ENCODE data around the gene ACTR3.

The ACTR3 gene

DNA sequence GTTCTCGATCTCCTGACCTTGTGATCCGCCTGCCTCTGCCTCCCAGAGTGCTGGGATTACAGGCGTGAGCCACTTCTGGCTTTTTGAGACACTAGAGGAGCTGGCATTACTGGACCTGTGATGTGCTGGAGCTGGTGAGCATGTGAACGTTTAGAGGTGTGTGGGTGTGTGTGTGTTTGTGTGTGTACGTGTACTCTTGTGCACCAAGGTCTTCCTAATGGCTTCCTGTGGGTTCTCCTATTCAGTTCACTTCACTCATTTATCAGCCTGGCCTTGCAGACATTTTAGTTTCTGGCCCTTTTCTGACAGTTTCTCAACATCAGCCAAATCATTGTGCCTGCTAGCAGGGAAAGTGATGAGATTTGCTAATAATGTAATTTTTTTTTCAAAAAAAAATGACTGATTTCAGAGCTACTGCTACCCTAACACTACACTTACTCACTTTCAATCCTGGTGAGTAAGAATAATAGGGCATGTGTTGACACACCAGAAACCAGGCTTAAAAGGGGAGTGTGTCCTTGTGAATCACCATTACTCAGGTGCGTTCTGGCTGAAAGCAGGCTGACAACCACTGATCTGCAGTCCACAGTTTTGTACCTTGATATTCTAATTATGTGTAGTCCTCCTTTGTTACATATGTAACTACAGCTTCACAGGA, 41.0 kb upstream of the ACTR3 start:
- TF ChIP-seq, protein P1, sequence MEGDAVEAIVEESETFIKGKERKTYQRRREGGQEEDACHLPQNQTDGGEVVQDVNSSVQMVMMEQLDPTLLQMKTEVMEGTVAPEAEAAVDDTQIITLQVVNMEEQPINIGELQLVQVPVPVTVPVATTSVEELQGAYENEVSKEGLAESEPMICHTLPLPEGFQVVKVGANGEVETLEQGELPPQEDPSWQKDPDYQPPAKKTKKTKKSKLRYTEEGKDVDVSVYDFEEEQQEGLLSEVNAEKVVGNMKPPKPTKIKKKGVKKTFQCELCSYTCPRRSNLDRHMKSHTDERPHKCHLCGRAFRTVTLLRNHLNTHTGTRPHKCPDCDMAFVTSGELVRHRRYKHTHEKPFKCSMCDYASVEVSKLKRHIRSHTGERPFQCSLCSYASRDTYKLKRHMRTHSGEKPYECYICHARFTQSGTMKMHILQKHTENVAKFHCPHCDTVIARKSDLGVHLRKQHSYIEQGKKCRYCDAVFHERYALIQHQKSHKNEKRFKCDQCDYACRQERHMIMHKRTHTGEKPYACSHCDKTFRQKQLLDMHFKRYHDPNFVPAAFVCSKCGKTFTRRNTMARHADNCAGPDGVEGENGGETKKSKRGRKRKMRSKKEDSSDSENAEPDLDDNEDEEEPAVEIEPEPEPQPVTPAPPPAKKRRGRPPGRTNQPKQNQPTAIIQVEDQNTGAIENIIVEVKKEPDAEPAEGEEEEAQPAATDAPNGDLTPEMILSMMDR (IDR thresholded peaks at IDR 0.05; ENCODE audit: low read depth, low read length): no peak

DNA sequence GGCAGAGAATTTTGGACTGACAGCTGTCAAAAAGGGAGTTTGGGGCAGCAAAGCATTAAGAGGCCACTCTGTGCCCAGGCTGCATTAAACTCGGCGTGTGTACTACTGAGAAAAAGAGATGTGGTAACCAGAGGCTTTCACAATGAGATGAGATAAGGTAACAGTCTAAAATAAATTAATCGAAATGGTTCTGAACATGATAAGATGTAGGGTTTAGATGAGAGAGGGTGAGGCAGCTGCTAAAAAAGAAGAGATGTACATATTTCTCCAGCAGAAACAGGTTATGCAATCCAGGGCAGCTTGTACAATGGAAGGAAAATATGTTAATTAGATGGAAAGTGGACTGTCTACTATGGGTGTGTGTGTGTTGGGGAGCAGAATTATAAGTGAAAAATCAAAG, 39.2 kb upstream of the ACTR3 start:
- DNase-seq (ENCODE audit: extremely low read depth, low read depth): no peak
- TF ChIP-seq, protein P1 (IDR thresholded peaks at IDR 0.05; ENCODE audit: low read depth, low read length): no peak

More for the DNA sequence above, 41.0 kb upstream of the ACTR3 start:
- DNase-seq (ENCODE audit: extremely low read depth, low read depth): no peak

GRCh38 chr2:113851640-113852039, 38.2 kb upstream of the ACTR3 start:
- TF ChIP-seq, protein P1 (IDR thresholded peaks at IDR 0.05; ENCODE audit: low read depth, low read length): no peak
- DNase-seq (ENCODE audit: extremely low read depth, low read depth): no peak

- TF ChIP-seq, protein P1 (IDR thresholded peaks at IDR 0.05; ENCODE audit: low read depth, low read length): no peak
- DNase-seq (ENCODE audit: extremely low read depth, low read depth): no peak
Observed at GRCh38 chr2:113854208-113854607, 35.7 kb upstream of the ACTR3 start.

- TF ChIP-seq, protein P1 (IDR thresholded peaks at IDR 0.05; ENCODE audit: low read depth, low read length): no peak
- no peak for DNase-seq (ENCODE audit: extremely low read depth, low read depth)
Observed at GRCh38 chr2:113854970-113855740, 34.7 kb upstream of the ACTR3 start.

DNA sequence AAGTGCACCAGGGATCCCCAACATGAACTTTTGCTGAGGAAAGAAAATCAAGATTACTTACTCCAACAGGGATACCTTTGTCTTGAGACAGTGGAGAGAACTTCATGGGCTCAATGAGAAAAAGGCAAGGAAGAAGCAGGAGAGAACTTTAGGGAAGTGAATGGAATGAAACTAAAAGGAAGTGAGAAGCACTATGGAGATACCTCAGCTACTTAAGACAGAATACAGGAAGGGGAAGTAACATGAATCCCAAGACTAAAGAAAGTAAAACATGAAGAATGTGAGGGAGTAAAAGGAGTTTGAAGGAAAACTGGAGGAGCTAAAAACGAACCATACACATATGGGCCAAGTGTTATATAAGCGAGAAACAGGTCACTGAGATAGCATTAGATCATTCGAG, 32.4 kb upstream of the ACTR3 start:
- DNase-seq (ENCODE audit: extremely low read depth, low read depth): no peak
- TF ChIP-seq, protein P1 (IDR thresholded peaks at IDR 0.05; ENCODE audit: low read depth, low read length): no peak

DNA sequence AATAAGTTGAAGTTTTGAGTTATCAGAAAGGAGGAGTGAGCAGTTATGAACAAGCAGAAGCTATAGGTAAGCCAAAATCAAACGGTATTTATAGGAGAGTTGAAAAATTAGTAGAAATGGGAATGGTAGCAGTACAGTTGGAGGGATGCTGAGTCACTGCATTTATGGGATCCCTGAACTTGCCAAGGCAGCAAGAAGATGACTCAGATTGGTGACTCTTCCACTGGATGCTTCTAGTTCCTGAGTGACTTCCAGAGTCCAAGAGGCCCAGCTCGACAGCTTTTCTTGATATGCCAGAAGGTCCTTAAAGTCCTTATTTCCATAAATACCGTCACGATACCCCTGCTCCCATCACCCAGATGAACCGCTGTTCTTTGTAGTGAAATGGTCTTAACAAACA, 31.1 kb upstream of the ACTR3 start:
- no peak for DNase-seq (ENCODE audit: extremely low read depth, low read depth)
- TF ChIP-seq, protein P1 (IDR thresholded peaks at IDR 0.05; ENCODE audit: low read depth, low read length): no peak
